ENCODE measurements around the gene CAPN6. TPM values are rescaled to one million over a fixed set of nuclear protein-coding genes. Genes with fewer than 3 reads are reported as not detected.

The CAPN6 gene
- total and polyA plus RNA-seq, 2 experiments from 2014 or later = 4.5 to 6.3 TPM

Other genes with a start within 250 kb of the CAPN6 start
- 3.6 and 5.0 TPM in 2 replicates for gene PAK3, start 174.3 kb downstream of the CAPN6 start, total RNA-seq (2014; rRNA removed; shearing (Covaris generic))
- gene PAK3, start 174.3 kb downstream of the CAPN6 start, polyA plus RNA-seq (2016; fragmentation: Nextera tagmentation; extraction: Ambion mirVana) = 4.4 and 5.4 TPM in 2 replicates
- 2.4 and 3.0 TPM in 2 replicates for gene DCX, start 141.7 kb upstream of the CAPN6 start, total RNA-seq (2014; rRNA removed; shearing (Covaris generic))
- 0.54 and 0.66 TPM in 2 replicates for gene DCX, start 141.7 kb upstream of the CAPN6 start, polyA plus RNA-seq (2016; fragmentation: Nextera tagmentation; extraction: Ambion mirVana)
- gene SERTM2, start 241.2 kb upstream of the CAPN6 start, total RNA-seq (2014; rRNA removed; shearing (Covaris generic)) = 0.50 and 0.59 TPM in 2 replicates
- 0.09 and 0.27 TPM in 2 replicates for gene SERTM2, start 241.2 kb upstream of the CAPN6 start, polyA plus RNA-seq (2016; fragmentation: Nextera tagmentation; extraction: Ambion mirVana)

Data from GM23338 (cell line).